Stimulated activated CD4-positive, alpha-beta T cell treated with anti-CD3 and anti-CD28 coated beads, Interleukin-1b, Interleukin-23, amount 100 ng/mL, for 1 hour (primary cell): Measurements from ENCODE around the gene CCDC192.
"Not testable (repeated sequence)": the region's sequence is repeated elsewhere in the genome, so short reads cannot be mapped to it uniquely, and the experiment has no call there.

Experiments used
- DNase-seq, 2 donors: peaks; one replicate each; pipeline ENCODE4 v3.0.0-alpha.2; 2020; ENCODE audit warnings: low read depth in 2 of 2

Gene CCDC192

DNA sequence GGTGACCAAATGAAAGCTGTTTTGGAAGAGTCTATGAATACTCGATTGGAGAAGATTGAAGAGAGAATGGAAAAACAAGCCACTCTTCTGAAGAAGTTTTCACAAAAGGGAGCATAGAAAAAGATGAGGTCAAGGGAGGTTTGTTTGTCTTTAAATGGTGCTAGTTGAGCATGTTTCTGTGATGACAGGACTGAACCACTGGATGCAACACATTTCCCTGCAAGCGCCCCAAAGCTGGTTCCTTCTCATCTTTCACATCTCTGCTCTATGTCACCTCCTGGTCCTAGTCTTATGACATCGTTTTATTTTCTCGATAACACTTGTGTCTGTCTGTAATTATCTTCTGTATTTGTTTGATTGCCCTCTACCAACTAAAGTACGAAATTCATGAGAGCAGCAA is 3.8 kb upstream of the CCDC192 start:
- DNase-seq = no peak

- DNase-seq = no peak
Observed at GRCh38 chr5:127700237-127700766, 2.9 kb upstream of the CCDC192 start.

DNA sequence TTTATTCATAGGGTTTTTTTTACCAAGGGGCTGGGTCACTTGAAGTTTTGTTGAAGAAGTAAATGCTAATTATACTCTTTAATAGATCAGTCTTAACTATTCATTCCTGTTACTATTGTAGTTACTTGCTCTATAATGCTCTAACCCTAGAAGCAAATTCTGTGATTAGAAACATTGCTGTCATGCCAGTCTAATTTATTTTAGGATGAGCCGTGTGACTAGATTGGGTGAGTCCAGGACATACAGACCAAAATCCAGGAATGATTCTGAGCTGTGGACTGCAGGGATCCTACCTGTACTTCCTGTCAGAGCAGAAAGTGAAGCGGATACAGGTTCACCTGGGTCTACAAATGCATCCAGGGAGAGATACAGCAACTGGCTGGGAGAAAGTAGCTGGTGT is 757 bp upstream of the CCDC192 start:
- DNase-seq = no peak

- DNase-seq = no peak
Observed at GRCh38 chr5:127705120-127705892, 2.1 kb downstream of the CCDC192 start.

DNA sequence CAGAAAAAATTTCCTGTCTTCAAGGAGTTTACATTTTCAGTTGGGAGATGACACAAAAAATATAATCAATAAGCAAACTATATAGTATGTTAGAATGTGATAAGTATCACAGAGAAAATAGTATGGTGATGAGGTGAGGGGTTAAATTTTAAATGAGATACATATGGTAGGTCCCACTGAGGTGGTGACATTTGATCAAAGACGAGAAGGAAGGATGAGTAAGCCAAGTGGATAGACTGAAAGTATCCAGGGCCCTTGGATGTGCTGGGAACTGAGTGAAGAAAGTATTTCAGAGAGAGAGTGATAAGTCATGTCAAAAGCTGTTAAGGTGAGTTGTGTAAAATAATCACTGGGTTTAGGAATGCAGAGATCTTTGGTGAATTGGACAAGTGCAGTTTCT is 3.5 kb downstream of the CCDC192 start:
- no peak for DNase-seq

GRCh38 chr5:127707209-127707608 is 4.0 kb downstream of the CCDC192 start:
- no peak for DNase-seq

GRCh38 chr5:127713083-127713482 is 9.9 kb downstream of the CCDC192 start:
- not testable (repeated sequence) for DNase-seq

DNA sequence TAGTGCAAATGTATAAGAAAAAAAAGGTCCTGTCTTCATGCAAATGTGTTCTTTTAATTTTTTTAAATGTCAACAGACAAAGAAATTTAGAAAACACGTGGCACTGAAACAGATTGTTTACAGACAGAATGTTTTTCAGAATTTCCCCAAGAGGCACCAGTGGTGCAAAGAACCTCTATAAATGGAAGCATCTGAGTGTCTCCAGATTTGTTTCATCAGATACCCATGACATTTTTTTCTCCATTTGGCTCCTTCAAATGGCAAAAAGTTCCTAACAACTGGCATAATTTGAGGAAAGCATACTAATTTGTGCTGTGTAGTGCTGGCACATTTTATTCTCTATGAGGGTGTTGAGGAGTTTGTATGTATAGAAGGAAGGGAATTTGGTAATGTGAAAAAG is 15.0 kb downstream of the CCDC192 start:
- DNase-seq = no peak

DNA sequence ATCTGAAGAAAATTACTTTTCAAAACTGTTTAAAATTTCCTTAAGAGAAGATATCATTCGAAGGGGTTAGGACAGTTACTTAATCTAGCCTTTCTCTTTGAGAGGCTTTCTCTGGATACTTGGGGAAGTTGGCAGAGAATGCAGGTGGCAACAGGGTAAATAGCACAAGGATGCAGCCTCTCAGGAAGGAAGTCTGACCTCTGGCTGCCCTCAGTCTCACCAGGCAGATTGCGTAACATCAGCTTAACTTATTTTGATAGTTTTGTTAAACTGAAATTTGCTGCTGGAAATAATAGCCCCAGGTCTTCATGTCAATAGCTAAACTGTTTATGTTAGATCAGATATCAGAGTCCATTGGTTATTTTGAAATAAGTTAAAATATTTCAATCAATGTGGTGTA is 20.4 kb downstream of the CCDC192 start:
- no peak for DNase-seq

DNA sequence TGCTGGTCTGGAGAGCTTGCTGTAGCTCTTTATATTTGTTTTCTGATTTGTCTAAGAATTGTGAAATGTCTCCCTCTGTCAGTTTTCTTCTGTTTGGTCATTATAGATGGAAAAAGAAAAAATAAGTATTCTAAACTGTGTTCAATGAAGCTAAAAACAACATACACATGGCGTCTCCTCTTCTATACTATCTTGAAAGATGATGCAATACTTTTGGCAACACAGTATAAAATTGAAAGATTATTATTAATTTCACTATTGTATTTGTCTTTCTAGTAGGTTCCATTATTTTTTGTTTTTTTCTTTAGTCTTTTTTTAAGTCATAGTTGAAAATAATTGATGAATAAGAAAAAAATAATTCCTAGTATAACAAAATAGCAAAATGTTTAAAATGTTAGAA is 22.5 kb downstream of the CCDC192 start:
- no peak for DNase-seq

DNA sequence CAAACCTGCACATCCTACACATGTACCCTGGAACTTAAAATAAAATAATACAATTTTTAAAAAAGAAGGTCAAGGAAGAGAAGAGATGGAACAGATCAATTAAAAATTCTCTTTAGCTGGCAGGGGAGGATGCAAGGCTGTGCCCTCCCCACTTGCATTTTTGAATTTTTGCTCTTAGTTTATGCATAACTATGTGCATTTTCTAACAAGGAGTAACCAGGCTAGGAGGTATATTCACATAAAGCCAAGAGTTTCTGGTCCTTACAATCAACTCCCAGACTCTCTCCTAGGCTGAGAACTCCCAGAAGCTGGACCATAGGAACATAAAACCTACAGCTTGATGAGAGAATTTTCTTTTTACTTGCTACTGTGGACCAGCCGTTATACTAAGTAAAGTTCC is 29.8 kb downstream of the CCDC192 start:
- DNase-seq = no peak

- DNase-seq = not testable (repeated sequence)
Observed at GRCh38 chr5:127739348-127739747, 36.2 kb downstream of the CCDC192 start.

- DNase-seq = no peak
Observed at GRCh38 chr5:127739807-127740384, 36.7 kb downstream of the CCDC192 start.

DNA sequence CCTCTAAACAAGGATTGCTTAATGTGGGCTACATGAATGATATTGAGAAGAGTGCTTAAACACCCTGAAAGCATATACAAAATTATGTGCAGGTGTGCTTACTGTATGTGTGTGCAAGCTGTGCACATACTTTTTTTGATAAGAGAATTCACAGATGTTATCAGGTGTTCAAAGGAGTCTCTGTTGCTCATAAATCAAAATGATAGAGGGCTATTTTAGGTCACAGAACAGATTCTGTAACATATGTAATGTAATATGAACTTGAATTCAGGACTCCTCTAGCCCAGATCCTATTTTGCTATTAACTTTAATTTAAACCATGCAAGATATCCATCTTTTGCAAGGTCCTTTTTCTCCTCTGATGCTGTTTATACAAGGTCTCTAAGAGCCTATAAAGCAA is 38.2 kb downstream of the CCDC192 start:
- DNase-seq = no peak

DNA sequence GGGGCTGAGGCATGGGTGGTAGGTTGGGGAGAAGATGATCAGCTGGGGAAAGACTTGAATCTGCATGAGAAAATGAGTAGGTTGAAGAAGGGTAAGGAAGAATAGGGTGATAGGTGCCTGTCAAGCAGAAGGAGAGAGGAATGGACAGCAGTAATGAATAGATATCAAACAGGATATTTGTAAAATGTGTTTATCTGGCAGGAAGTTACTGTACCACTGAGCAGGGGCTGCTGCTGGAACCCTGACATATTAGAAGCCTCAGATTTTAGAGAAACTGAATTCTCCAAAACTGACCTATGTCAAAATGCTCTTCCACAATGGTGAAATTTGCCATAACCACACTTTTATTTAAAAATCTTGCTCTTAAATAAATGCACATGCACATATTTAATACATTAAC is 41.0 kb downstream of the CCDC192 start:
- DNase-seq = no peak

GRCh38 chr5:127746756-127747155 is 43.6 kb downstream of the CCDC192 start:
- DNase-seq = no peak

GRCh38 chr5:127752503-127753265 is 49.5 kb downstream of the CCDC192 start:
- DNase-seq = not testable (repeated sequence)

DNA sequence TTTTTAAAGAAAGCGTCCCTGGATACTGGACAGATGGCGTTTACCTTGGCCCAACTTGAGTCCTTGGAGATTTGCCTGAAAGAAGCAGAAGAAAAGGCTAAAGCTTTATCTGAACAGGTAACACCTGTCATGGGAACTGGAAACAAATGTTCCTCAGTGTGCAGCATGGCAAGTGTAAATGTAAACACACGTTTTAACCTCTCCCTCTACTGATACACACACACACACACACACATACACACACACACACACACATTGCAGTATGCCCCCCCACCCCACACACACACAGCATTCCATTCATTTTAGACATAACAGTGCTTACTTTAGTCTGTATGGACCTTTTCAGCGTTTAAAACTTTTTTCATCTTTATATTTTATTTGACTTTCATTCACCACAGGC is 51.1 kb downstream of the CCDC192 start:
- no peak for DNase-seq

DNA sequence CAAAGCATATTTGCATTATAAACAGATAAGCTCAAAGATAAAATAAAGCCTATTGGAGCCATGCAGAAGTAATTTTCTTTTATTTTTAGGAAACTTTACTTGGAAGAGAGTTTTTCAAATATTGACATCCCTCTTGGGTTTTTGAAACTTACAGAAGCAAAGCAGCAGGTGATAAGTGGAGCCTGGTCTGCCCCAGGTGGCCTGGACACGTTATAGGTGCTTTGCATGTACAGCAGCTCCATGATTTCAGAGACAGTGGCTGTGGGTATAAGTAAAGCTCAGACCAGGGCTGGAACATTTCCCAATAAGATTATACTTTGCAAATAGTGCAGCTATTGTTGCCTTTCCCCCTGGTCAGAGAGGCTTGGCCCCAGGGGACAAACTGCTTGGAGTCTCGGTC is 51.5 kb downstream of the CCDC192 start:
- no peak for DNase-seq

DNA sequence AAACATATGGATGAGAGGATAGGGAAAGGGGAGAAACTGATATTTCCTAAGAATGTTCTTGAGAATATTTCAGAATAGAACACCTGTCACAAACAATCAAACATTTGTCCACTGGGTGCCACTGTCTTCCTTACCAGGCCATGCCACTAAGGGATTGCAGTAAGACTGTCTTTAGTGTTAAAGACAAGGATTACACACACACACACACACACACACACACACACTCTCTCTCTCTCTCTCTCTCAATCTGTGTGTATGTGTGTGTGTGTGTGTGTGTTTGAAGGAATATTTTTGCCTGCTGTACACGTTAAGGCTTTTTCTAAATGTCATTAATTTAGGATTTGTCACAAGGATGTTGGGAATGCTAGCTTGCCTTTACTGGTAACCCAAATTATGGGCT is 54.4 kb downstream of the CCDC192 start:
- DNase-seq = no peak

GRCh38 chr5:127758766-127759283 is 55.6 kb downstream of the CCDC192 start:
- DNase-seq = no peak

DNA sequence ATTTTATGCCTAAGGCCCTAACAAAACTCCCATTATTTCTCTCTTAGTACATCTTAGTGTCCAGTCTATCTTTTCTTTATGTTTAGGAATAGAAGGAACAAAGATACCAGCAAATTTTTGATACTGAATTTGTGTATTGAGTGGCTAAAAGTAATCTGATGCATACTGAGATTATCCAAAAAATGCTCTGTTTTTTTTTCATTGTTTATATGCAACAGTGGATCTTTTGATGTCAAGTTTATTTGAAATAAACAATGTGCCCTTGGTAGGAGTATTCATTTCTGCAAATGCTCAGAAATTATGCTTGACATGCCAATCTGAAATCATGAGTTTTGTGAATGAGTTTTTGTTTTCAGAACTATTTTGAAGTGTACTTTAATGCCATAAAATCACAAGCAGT is 58.7 kb downstream of the CCDC192 start:
- DNase-seq = no peak
